ENCODE measurements around the gene KRI1.
"Not testable (repeated sequence)": the region's sequence is repeated elsewhere in the genome, so short reads cannot be mapped to it uniquely, and the experiment has no call there.

The KRI1 gene

GRCh38 chr19:10575011-10575716 is 9.4 kb upstream of the KRI1 start:
- DNase-seq (ENCODE audit: low read depth), result no peak

DNA sequence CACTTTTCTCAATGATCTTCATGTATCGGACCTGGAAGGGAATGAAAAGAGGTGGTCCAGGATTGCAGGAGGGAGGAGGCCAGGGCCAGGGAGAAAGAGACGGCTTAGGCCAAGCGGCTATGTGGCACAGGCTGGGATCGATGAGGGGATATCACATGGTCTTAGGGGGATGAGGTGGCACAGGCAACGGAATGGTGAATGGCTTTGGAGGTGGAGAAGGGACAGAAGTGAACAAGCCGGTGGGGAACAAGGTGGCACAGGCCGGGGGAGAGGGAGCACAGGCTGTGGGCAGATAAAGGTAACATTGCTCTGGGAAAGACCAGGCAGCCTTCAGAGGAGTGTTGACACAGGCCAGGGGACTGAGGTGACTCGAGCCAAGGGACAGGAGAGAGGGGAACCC is 8.7 kb upstream of the KRI1 start:
- no peak for DNase-seq (ENCODE audit: low read depth)

DNA sequence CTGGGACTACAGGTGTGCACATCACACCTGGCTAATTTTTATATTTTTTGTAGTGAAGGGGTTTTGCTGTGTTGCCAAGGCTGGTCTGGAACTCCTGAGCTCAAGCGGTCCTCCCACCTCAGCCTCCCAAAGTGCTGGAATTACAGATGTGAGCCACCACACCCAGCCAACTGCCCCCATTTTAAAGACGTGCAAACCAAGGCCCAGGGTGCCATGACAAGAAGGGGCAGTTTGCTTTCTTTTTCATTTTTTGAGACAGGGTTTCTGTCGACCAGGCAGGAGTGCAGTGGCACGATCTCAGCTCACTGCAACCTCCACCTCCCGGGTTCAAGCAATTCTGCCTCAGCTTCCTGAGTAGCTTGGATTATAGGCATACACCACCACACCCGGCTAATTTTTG is 8.0 kb upstream of the KRI1 start:
- DNase-seq (ENCODE audit: low read depth), result not testable (repeated sequence)

DNA sequence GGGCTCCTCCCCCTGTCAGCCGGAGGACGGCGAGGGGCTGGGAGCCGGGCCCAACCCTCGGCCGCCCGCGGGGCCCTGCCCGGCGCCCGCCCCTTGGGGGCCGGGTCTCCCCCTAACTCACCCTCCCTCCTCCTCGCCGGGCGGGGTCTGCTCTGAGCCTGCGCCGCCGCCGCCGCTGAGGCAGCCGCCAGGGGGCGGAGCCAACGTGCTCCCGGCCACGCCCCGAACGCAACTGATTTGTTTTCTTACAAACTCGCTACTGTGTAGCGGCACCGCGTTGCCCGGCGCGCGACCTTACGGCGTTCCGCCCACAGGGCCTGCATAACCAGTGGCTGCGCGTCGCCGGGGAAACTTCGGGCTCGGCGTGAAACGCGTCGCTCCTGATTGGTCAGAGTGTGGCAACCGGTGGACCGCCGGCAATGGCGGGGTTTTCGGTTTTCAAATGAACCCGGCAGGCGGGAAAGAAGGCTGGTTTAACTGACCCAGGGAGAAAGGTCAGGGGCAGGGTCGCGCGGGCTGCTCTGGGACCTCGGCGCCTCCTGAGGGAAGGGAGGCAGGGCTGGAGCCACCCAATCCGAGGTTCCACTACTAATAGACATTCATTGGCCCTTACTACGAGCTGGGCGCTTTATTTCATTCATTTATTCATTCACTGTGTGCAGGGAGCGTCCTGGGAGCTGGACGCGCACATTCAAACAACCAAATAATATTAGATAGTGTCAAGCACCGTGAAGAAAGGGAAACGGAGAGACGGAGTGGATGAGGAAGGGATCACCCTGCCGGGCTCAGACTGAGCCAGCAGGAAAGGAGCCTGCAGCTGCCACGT is 3.2 kb upstream of the KRI1 start, which contains the start of gene CDKN2D:
CDKN2D (minus strand) TSS at position 154 of the 826 bp plus-strand sequence. CDS start 326 bp downstream, outside the sequence.
- peak; percentile 98 for DNase-seq (ENCODE audit: low read depth)

- peak; percentile 54 for DNase-seq (ENCODE audit: low read depth)
Measured at GRCh38 chr19:10568062-10568825, 2.4 kb upstream of the KRI1 start.

DNA sequence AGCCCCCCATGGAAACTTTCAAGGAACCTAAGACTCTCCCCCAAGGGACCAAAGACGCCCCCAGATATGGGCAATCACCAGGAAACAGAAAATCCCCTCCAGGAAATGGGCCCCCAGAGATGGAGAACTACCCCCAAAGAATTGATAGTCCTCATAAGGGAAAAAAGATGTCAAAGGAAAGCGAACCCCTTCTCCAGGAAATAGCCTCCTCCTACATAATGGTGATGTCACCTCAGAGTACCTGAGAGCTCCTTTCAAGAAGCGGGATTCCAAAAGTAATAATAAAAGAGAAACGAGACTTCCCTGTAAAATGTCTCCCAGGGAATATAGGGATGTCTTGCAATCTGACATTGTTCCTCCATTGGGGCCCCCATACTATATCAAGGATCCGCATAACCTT is 1.8 kb upstream of the KRI1 start:
- DNase-seq (ENCODE audit: low read depth), result no peak

- DNase-seq (ENCODE audit: low read depth), result no peak
Measured at GRCh38 chr19:10566658-10567410, 1.0 kb upstream of the KRI1 start.

DNA sequence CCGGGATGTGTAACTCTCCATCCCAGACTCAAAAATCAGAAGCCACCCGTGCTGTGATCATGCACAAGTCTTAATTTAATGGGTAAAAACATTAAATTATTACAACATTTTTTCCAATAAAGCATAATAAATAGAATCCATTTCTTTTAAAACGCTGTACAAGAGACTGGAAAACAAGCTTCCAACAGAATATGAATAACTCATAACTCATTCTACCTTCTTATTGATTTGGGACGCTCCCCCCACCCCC is 523 bp upstream of the KRI1 start:
- no peak for DNase-seq (ENCODE audit: low read depth)

DNA sequence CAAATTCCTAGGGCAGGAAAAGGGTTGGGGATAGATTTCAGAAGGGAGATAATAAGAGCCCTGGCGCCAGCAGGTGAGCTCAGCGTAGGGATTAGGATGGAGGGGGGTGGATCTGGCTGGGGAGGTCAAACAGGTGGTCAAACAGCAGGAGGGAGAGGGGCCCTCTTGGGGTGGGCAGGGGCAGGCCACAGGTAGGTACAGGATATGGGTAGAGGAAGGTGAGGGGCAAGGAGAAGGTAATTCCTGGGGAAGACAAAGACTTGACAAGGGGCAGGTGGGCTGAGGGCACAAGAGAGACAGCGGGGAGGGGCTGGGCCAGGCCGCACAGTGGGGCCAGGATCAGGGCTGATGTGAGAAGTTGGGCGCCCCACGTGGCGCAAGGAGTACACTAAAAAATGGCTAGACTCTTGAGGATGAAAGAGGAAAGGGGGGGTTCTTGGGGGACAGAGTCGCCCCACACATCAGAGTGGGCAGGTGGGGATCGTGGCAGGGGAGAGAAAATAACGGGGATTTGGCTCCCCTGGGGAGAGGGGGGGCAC is 713 bp downstream of the KRI1 start:
- peak; percentile 36 for DNase-seq (ENCODE audit: low read depth)

DNA sequence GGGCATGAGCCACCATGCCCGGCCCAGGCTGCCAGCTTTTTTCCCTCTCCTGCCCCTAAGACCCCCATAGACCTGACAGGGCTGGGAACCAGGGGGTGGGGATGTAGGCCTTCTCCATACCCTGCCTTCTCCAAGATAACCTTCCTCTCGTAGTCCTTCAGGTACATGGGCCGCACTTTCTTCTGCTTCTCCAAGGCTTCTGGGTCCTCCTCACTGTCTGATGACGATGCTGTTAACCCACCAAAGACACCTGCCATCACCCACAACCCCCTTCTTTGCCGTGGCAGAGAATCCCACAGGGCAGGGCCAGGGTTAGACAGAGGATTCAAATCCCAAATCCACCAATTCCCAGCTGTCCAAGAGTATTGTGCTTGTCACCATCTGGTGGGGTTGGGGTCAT is 3.2 kb downstream of the KRI1 start:
- no peak for DNase-seq (ENCODE audit: low read depth)

DNA sequence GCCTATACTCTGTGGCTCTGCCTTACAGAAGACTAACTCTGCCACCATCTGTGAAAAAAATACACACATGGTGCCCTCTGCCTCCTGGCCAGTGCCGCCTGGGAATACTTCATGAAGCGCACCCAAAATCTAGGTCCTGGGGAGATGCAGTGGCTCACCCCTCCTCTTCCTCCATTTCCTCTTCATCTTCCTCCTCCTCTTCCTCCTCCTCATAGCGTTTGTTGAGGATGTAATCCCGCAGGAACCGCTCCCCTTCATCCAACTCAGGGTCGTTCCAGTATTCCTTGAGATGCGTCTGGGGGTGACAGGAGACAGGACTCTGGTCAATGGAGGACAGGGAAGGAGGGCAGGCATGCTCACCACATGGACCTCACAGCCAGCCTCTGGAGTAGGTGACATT is 5.7 kb downstream of the KRI1 start:
- no peak for DNase-seq (ENCODE audit: low read depth)

GRCh38 chr19:10557603-10558197 is 8.1 kb downstream of the KRI1 start:
- DNase-seq (ENCODE audit: low read depth), result no peak

DNA sequence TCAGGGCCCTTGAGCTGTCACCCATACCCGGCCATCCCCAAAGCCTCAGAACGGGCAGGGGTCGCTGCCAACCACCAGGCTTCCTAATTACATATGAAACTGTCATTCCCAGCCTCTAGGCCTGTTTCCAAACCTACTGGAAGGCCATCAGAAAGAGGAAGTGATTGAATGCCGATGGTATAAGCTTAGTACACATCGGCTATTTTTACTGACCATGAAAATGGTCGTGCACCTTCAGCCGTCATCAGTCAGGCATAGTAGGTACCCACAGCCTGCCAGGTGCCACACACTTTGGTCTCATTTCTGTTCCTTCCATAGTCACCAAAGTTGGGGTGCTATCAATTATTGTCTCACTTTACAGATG is 10.2 kb downstream of the KRI1 start:
- no peak for DNase-seq (ENCODE audit: low read depth)

- DNase-seq (ENCODE audit: low read depth), result no peak
Measured at GRCh38 chr19:10554760-10555609, 10.8 kb downstream of the KRI1 start.

- peak; percentile 44 for DNase-seq (ENCODE audit: low read depth)
Measured at GRCh38 chr19:10553943-10554381, 11.8 kb downstream of the KRI1 start.

DNA sequence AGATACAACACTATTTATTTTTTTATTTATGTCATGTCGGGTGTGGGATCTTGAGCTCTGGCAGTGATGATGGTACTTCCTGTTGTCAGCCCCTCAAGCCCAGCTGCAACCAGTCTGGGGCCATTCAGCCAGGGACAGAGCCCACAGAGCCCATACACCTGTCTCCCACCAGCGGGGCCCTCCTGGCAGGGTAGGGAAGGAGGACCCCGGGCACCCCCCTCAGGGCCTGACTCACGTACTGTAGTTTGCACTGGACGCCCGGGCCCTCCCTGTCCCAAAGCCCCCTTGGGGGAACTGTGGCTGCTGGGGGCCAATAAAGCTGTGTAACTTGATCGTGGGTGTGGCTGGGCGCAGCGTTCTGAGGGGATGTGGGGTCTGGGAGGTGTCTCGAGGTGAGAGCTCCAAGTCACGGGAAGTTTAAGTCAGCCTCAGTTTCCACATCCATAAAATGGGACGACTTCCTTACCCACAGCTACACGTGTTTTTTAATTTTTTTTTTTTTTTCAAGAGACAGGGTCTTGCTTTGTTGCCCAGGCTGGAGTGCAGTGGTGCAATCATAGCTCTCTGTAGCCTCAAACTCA is 12.6 kb downstream of the KRI1 start:
- no peak for DNase-seq (ENCODE audit: low read depth)

GRCh38 chr19:10552510-10553053 is 13.2 kb downstream of the KRI1 start:
- DNase-seq (ENCODE audit: low read depth), result no peak

- DNase-seq (ENCODE audit: low read depth), result no peak
Measured at GRCh38 chr19:10551698-10552301, 14.0 kb downstream of the KRI1 start.

GRCh38 chr19:10551006-10551405 is 14.8 kb downstream of the KRI1 start:
- DNase-seq (ENCODE audit: low read depth), result not testable (repeated sequence)
